GM21786 (cell line): ENCODE results near the gene SRGN.
"Not testable (repeated sequence)": the region's sequence is repeated elsewhere in the genome, so short reads cannot be mapped to it uniquely, and the experiment has no call there.

Experiments
- ATAC-seq: cut with Tn5 transposase; IDR thresholded peaks from one replicate; pipeline ENCODE4 v1.9.1; 2021; ENCODE audit not compliant: unreplicated experiment

SRGN gene, protein sequence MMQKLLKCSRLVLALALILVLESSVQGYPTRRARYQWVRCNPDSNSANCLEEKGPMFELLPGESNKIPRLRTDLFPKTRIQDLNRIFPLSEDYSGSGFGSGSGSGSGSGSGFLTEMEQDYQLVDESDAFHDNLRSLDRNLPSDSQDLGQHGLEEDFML

DNA sequence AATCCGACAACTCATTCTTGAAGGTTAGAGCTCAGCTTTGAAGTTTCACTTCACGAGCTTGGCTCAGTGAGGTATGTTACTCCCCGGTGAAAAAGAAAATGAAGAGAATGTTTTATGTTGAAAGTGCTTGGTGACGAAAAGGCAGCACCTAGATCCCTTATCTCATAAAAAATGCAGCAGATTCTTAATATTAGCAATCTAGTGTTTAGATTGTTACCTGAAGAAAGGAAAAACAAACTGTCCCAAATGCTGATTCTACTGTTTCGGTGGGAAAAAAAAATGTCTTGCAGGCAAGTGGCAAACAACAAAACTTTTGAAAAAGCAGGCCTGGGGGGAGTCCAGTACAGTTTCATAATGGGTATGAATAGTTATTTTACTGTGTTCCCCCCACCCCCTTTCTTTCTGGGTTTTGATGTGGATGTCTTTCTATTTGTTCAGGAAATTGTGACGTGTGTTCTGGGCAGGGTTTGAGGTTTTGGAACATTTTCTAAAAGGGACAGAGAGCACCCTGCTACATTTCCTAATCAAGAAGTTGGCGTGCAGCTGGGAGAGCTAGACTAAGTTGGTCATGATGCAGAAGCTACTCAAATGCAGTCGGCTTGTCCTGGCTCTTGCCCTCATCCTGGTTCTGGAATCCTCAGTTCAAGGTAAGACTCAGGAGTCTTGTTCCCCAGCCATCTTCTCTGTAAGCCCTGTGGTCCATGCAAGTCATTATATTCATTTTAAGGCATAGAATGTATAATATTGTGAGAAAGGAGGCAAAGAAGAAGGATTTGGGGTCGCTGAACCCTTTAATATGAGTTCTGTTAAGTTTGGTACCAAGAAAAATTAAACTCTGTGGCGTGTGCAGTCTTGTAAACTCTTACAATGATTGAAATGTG is at the start of gene SRGN:
SRGN (plus strand) TSS at position 514 of the 881 bp plus-strand sequence; CDS start at position 569, 55 bp downstream.
- peak; percentile 59 for ATAC-seq

DNA sequence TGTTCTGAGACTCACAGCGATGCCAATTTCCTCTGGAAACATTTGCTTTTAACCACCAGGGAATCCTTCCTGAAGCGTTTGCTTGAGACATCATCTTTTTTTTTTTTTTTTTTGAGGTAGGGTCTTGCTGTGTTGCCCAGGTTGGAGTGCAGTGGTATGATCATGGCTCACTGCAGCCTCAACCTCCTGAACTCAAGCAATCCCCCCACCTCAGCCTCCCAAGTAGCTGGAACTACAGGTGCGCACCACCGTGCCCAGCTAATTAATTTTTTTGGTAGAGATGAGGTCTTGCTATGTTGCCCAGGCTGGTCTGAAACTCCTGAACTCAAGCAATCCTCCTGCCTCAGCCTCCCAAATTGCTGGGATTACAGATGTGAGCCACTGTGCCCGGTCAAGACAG is 47.0 kb upstream of the SRGN start:
- ATAC-seq, result not testable (repeated sequence)

DNA sequence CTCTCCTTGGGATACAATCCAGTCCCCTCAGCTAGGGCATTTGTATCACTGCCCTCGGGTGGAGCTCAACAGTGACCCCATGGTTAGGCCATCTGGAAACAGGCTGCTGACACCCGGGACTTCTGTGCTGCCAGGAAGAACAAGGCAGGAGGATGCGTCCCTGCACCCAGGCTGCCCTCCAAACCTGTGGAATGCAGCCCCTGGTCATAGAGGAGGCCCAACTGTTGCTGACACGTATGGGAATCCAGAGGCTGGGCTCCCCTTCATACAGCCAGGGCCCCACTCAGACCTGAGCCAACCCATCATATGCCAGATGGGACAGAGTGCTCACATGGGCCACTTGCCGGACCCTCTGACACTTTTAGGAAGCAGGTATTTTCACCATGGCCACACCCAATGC is 45.5 kb upstream of the SRGN start:
- no peak for ATAC-seq

DNA sequence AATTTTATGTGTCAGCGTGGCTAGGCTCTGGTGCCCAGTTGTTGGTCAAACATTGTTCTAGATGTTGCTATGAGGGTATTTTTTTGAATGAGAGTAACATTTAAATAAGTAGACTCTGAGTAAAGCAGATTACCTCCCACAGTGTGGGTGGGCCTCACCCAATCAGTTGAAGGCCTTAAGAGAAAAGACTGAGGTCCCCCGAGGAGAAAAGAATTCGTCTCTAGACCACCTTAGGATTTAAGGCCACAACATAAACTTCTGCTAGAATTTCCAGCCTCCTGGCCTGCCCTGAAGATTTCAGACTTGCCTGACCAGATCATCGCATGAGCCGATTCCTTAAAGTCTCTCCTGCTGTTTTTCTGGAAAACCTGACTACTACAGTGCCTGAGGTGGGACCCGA is 45.1 kb upstream of the SRGN start:
- ATAC-seq, result no peak

DNA sequence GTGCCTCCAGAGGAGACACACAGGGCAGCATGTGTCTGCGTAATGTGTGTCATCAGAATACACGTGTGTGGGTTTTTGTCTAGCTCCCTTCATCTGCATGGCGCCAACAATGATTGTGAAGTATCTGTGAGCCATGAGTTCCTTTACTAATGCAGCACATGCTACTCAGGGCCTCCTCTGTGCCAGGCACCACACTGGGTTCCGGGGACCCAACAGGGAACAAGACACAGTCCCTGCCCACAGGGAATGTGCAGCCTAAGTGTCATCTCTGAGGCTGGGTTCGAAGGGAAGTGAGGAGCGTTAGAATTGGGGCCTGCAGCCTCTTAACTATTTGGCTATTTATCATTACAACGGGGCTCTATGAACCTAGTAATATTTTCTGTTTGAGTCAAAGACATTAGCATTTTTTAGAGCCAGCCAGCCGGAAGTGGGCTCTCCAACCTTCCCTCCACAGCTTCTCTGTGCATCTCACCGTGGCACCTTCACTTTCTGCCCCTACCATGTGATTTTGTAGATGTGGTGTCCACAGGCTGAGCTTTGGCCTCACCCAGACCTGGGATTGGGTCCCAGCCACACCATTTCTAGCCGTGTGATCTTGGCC is 43.9 kb upstream of the SRGN start:
- peak; percentile 64 for ATAC-seq

DNA sequence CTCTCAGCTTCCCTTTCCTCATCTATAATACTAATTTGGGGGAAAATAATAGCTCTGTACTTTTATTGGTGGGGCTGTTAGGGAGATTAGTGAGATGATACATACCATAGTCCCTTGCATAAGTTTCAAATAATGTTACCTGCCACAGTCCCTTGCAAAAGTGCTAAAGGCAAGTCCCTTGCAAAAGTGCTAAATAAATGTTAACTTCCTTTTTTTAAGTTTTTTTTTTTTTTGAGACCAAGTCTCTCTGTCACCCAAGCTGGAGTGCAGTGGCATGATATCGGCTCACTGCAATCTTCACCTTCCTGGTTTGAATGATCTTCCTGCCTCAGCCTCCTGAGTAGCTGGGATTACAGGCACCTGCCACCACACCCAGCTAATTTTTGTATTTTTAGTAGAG is 43.4 kb upstream of the SRGN start:
- peak; percentile 4 for ATAC-seq

DNA sequence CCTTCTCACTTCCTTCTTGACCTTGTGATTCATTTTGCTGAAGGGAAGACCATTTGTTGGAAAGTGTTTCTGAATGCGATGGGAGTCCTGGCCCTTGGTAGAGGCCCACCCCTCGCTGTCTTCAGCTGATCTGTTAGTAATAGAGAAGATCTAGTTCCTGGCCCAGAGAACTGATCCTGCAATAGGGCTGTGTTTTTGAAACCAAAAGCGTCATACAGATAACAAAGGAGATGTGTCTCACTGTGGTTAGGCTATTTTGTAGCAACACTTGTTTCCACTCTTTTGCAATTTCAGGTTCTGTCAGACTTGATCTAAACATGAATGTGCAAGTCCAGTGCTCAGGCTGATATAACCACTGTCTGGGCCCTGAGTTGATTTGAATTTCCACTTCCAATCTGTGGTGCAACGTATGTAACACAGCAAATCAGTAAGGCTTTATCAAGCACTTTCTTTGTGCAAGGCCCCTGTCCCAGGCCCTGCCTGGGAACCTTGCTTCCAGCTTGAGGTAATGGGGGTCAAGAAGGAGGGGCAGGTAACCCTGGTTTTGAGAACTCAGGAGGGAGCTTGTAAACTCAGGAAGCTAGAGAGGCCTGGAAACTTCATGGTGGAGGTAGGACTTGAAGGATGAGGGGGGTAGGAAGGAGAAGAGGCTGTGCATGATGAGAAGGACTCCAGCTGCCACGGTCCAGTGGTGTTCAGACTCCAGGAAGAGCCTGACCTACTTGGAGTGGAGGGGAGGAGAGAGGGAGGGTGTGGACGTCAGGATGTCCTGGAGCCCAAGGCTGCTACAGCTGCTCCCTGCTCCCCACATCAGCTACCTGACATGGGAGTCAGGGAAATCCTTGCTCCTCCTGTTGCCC is 42.2 kb upstream of the SRGN start:
- peak; percentile 54 for ATAC-seq

DNA sequence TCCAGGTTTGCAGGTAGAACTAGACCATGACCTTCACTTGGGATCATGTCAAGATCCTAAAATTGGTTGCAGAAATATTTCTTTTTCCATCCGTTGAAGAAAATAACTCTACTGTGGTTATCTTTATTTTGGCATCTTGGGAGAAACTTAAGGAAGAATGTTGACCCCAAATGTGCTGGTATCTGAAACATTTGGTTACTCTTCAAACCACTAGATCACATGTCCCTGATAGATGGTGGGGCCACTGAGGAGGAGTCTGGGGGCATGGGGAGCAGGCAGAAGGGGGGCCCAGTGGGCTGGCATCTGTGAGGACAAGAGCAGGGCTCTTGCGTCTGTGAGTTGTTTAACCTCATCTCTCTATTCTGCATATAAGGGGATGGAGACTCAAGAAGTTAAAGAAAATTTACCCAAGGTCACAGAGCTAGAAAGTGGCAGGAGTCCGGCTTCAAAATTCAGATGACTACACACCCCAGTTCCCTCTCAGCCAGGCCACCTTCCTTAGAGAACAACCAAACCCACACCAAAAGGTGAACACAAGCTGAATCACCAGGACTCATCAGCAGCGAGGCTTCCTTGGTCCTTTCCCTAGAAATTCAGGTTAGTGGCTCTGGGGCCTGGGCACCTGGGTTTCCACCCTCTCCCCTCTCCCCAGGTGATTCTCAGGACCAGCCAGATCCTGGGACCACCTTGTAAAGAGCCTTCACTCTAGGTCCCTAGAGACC is 40.6 kb upstream of the SRGN start:
- no peak for ATAC-seq

DNA sequence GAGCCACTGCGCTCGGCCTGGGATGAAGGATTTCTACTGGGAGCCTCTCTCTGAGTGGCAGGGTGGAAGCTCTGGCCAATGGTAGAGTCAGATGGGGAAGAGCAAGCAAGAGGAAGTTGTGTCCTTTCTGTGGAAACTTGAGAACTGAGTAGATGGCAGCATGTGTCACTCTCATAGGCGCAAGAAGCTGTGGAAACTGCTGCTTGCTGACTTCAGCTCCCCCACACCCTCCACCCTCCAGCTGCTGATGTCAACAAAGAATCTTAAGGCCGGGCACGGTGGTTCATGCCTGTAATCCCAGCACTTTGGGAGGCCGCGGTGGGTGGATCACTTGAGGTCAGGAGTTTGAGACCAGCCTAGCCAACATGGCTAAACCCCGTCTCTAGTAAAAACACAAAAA is 39.8 kb upstream of the SRGN start:
- ATAC-seq, result no peak

DNA sequence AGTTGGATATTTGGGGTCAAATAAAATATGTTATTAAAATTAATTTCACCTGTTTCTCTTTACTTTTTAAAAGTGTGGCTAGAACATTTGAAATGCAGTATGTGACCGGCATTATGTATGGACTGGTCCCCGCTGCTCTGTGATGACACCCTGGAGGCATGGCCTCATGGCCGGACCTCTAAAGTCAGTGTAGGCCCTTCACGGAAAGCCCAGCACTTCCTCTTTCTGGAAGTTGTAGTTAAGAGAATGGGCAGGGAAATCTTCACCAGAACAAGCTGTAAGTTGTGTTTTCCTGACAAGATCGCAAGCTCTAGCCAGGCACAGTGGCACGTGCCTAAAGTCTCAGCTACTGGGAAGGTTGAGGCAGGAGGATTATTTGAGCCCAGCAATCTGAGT is 38.3 kb upstream of the SRGN start:
- ATAC-seq, result no peak

DNA sequence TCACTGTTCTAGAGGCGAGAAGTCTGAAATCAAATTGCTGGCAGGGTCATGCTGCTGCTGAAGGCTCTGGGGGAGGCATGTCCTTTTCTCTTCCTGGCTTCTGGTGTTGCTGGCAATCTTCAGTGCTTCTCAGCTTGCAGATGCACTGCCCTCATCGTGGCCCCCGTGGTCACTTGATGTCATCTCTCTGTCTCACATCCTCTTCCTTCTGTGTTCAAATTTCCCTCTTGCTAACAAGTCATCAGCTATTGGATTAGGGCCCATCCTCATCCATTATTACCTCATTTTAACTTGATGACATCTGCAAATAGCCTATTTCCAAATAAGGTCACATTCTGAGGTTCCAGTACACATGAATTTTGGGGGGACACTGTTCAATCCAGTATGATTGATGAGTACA is 36.6 kb upstream of the SRGN start:
- ATAC-seq, result peak; percentile 31

DNA sequence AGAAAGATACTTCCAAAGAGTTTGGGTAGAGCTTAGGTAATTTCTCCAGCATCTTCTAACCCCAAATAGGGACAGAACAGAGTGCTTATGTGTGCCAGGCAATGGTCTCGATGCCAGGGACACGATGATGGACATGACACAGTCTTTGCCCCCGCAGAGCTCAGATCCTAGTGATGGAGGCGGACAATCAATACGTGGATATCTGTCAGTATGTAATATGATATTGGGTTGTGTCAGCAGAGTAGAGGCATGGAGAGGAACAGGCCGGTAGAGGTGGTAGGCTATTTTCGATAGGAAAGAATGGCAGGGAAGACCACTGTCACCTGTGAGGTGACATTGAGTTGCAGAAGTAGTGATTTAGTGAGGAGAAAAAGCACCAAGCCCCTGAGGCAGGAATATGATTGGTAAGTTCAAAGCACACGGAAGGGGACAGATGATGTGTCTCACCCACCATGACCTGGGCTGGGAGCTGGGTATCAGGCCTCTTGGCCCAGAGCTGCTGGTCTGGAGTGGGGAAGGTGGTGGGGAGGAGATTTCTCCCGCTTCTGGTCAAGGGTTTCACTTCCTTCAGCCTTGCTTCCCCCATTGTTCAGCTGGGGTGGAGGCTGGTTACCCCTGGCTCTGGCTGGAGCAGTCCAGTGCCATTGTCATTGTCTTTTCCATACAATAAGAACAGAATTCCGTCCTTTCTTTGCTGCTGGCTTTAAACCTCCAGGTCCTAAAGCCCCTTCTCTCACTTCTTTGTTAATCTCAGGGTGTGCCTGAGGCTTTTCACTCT is 36.0 kb upstream of the SRGN start:
- ATAC-seq, result no peak

DNA sequence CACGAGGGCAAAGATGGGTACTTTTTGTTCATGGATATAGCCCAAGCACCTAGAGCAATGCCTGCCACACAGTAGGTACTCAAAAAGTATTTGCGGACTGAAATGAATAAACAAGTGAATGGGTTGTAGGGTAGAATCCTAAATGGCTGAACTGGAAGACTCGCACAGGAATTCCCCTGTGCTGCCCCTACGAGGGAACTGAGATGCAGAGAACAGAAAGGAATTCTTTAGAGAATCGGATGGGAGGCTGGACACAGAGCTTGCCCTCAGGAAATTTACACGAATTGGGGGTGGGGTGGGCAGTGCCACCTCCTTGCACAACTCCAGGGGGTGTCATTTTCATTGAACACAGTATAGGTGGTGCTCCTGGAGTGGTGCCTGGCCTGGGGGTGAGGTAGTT is 35.2 kb upstream of the SRGN start:
- ATAC-seq, result no peak

DNA sequence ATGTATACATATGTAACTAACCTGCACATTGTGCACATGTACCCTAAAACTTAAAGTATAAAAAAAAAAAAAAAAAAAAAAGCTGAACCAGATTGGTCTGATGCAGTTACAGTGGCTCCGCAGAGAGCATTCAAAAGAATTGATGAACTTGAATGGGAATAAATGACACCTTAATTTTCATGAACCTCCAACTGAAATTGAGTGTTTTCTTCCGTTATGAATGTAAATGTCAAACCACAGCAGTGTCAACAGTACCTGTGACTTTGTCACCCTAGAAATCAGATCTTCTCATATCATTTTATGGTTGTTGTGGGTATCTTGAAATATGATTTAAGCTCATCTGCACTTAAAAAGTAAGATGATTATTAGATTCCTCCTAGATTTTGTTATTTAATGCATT is 32.7 kb upstream of the SRGN start:
- ATAC-seq, result no peak

DNA sequence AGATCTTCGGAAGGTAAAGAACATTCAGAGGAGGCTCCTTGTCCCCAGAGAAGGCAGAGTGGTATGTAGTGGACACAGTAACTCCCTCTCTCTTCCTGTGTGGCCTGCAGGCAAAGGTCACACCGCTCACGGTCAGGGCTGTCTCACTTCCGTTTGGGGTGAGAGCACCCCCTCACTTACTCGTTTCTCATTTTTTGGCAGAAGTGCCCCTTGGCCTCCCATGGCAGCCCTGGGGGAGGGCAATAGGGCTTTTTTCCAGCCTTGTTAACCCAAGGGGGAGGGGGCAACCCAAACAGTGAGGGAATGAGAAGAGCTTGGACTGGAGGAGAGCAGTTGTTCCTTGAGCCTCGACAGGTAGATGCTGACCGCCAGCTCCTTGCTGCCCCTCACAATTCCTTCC is 31.8 kb upstream of the SRGN start:
- peak; percentile 47 for ATAC-seq

DNA sequence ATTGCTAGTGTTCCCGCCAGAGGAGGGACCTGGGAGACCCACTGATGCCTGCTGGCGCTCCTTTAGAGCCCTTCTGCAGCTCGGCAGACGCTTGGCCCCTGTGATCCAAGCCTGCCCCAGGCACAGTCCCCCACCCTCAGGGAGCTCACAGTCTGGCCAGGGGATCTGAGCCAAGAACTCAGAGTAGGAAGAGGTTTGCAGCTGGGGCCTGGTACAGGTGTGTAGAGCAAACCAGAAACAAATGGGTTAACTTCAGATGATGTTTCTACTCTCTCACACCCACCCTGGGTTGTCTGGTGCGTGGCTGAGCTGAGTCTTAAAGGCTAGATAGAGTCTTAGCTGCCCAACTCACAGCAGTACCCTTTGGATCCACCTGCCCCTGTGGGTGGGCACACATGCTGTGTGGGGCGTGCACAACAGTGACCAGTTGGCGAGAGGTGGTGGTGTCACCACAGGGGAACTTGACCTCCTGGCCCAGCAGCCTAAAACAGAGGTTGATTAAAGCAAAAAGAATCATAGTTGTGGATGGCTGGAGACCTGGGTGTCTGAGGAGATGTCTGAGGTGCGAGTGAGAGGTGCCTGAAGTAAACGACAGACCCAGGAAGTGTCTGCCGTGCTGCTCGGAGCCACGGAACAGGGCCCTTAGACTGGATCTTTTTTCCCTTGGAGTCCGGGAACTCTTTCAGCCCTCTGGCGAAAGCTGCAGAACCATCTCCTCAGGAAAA is 31.2 kb upstream of the SRGN start:
- ATAC-seq, result no peak

DNA sequence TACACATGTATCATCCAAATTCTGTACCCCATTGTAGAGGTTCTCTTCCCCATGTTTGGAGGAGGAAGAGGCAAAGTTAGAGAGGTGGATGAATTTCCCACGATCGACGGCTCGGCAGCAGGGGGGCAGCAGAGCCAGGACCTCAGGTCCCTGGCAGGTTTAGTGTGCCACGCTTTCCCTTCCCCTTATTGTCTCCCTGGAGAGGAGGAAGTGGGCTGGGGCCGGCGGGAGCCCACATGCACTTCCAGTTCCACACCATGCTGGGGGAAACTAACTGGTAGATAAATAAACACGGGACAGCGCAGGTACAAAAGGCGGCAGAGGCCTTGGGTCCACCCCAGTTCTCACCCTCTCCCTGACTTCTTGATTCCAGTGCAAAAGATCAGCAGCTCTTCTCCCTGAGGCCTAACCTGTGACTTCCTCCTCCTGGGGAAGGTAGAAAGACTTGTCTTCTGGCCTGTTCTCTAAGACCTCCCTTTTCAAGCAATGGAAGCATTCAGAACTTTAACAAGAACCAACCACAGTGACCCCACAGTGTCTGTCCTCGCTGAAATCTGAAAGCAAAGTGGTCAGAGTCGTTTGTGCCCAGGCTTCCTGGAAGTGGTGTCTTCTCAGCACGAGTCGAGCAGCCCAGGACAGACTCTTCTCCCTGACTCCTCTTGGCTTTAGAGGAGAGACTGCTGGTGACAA is 30.5 kb upstream of the SRGN start:
- no peak for ATAC-seq

DNA sequence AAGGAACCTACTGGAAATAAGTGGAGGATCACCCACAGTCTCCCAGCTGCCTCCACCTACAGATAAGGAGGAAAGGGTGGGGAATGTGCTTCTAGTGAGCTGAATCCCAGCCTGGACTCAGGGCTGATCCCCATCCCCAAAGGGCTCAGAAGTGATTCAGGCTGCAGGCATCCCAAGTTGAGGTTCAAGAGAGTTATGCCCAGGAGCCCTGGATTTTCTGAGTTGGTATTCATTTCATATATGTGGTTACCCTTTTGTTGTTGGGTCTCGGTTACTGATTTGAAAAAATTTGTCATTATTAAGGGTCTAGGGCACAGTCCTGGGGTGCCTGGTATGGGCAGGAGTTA is 30.0 kb upstream of the SRGN start:
- no peak for ATAC-seq
